Panc1 (cell line): ENCODE data around the gene C18orf54. TPM values are rescaled to one million over a fixed set of nuclear protein-coding genes. Genes with fewer than 3 reads are reported as not detected.

Experiments used
- ATAC-seq: fragments of 200-7000 bp; cut with Tn5 transposase; 2 replicates; pipeline ENCODE4 v1.9.1; 2020; ENCODE audit warnings: mild to moderate bottlenecking, moderate library complexity
- BruUV-seq: library from RNA; stranded (reverse); fragments of 400-500 nt; replicated peaks from 2 replicates; lab custom pipeline; 2021; lab: Mats Ljungman, UMichigan
- CTCF ChIA-PET: fragments of 300-600 bp; sonication (Branson Sonifier 250); formaldehyde crosslinking; loops from one replicate; lab custom pipeline; 2022; ENCODE audit warnings: antibody characterized with exemption; lab: Charles Lee
- POLR2A ChIA-PET: fragments of 300-600 bp; sonication (Branson Sonifier 250); formaldehyde crosslinking; loops from one replicate; lab custom pipeline; 2022; ENCODE audit warnings: antibody characterized with exemption; lab: Charles Lee
- DNase-seq: peaks from one replicate; pipeline ENCODE4 v3.0.0-alpha.2; 2010; ENCODE audit warnings: low read depth, low spot score
- H3K27ac ChIP-seq: 2 replicates; pipeline ENCODE4 v1.5.1; 2011; ENCODE audit warnings: mild to moderate bottlenecking, low read length, inconsistent platforms
- H3K27me3 ChIP-seq: fragments of 200-500 bp; sonication (Bioruptor generic); 2 replicates; pipeline ENCODE4 v1.6.0; 2014; ENCODE audit warnings: low read length, inconsistent platforms; ENCODE audit not compliant: control insufficient read depth, insufficient read depth
- H3K36me3 ChIP-seq: fragments of 200-500 bp; sonication (Bioruptor generic); 2 replicates; pipeline ENCODE4 v1.5.1; 2014; ENCODE audit warnings: inconsistent platforms, mild to moderate bottlenecking, low read length, moderate library complexity; ENCODE audit not compliant: control insufficient read depth, insufficient read depth
- H3K4me1 ChIP-seq: 2 replicates; pipeline ENCODE4 v1.5.1; 2011; ENCODE audit warnings: inconsistent platforms, mild to moderate bottlenecking, low read length, moderate library complexity; ENCODE audit not compliant: control insufficient read depth, insufficient read depth
- H3K4me3 ChIP-seq, 2 experiments: 2 replicates each; pipeline ENCODE4 v1.5.1; 2011 to 2012; ENCODE audit warnings: low read depth in 2 of 2, low read length in 2 of 2, mild to moderate bottlenecking in 2 of 2, inconsistent platforms in 1 of 2, moderate library complexity in 1 of 2
- H3K9me3 ChIP-seq: fragments of 200-500 bp; sonication (Bioruptor generic); 2 replicates; pipeline ENCODE4 v1.5.1; 2014; ENCODE audit warnings: low read depth, mild to moderate bottlenecking, inconsistent platforms, low read length, moderate library complexity; ENCODE audit not compliant: control insufficient read depth, insufficient read depth
- POLR2AphosphoS5 ChIP-seq: IDR thresholded peaks from 2 replicates; pipeline ENCODE4 v1.6.1; 2012; ENCODE audit warnings: mild to moderate bottlenecking, low read depth, low read length, moderate library complexity
- SIN3A ChIP-seq: IDR thresholded peaks from 2 replicates; pipeline ENCODE4 v1.6.1; 2012; ENCODE audit warnings: low read depth, mild to moderate bottlenecking, low read length, moderate library complexity, borderline replicate concordance; ENCODE audit not compliant: insufficient read depth
- TCF7L2 ChIP-seq: IDR thresholded peaks from 2 replicates; pipeline ENCODE4 v1.6.1; 2011; ENCODE audit warnings: mild to moderate bottlenecking, low read depth, low read length, inconsistent platforms
- in situ Hi-C: cut with HindIII; loops from 2 replicates; pipeline ENCODE4 v1.10.0; 2016; ENCODE audit warnings: low sequenced_read_pairs, low pct_unique_long_range_greater_than_20kb
- intact Hi-C: fragments of 100-400 bp; cut with micrococcal nuclease; formaldehyde crosslinking; loops from one replicate; pipeline ENCODE4 v1.10.0; 2022; ENCODE audit not compliant: unreplicated experiment
- total RNA-seq: library from RNA; stranded (reverse); gene quantifications from one replicate; pipeline ENCODE4 v1.2.1, GENCODE V29; 2021; ENCODE audit not compliant: unreplicated experiment
- TF ChIP-seq, protein P1 (sequence below), 2 experiments: IDR thresholded peaks; 2 replicates each; pipeline ENCODE4 v1.6.1; 2011 to 2012; ENCODE audit warnings: low read depth in 2 of 2, control low read depth in 1 of 2, low read length in 1 of 2, mild to moderate bottlenecking in 1 of 2, moderate library complexity in 1 of 2; ENCODE audit not compliant: insufficient read depth in 1 of 2
- TF ChIP-seq, protein P2 (sequence below): fragments of 450-650 bp; IDR thresholded peaks from 2 replicates; pipeline ENCODE4 v1.5.1; 2017; ENCODE audit warnings: mild to moderate bottlenecking

C18orf54 gene
- total RNA-seq, 1 experiment from 2014 or later: 7.5 TPM

DNA sequence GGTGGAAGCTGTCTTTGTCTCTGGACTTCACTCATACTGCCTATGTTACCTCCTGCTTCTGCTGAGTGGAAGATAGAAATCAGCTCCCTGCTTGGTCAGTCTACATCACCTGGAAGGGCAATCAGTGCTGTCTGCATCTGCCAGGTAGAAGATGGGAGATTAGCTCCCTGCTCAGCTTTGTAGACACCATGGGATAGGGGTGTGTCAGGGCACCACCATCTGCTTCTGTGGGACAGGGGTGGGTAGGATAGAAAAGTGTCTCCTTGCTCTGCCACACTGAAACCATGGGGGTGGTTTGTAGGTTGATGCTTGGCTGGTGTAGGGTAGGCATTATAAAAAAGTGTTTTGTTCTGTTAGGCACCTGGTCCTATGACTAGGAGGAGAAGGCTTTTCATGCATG, 34.1 kb upstream of the C18orf54 start:
- Histone ChIP-seq H3K27ac (no peak overlapping the region), H3K27me3 (no peaks in the 10 kb centered on the region), H3K9me3 (no peaks in the 10 kb centered on the region), H3K4me1 (no peaks in the 10 kb centered on the region), H3K4me3 (no peak overlapping the region), H3K36me3 (no peaks in the 10 kb centered on the region)
- TF ChIP-seq POLR2AphosphoS5 (no peak), SIN3A (no peak), TCF7L2 (no peak)
- TF ChIP-seq, protein P1, sequence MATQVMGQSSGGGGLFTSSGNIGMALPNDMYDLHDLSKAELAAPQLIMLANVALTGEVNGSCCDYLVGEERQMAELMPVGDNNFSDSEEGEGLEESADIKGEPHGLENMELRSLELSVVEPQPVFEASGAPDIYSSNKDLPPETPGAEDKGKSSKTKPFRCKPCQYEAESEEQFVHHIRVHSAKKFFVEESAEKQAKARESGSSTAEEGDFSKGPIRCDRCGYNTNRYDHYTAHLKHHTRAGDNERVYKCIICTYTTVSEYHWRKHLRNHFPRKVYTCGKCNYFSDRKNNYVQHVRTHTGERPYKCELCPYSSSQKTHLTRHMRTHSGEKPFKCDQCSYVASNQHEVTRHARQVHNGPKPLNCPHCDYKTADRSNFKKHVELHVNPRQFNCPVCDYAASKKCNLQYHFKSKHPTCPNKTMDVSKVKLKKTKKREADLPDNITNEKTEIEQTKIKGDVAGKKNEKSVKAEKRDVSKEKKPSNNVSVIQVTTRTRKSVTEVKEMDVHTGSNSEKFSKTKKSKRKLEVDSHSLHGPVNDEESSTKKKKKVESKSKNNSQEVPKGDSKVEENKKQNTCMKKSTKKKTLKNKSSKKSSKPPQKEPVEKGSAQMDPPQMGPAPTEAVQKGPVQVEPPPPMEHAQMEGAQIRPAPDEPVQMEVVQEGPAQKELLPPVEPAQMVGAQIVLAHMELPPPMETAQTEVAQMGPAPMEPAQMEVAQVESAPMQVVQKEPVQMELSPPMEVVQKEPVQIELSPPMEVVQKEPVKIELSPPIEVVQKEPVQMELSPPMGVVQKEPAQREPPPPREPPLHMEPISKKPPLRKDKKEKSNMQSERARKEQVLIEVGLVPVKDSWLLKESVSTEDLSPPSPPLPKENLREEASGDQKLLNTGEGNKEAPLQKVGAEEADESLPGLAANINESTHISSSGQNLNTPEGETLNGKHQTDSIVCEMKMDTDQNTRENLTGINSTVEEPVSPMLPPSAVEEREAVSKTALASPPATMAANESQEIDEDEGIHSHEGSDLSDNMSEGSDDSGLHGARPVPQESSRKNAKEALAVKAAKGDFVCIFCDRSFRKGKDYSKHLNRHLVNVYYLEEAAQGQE (IDR thresholded peaks at IDR 0.05; ENCODE audit: insufficient read depth in 1 of 2, low read depth in 2 of 2, low read length in 1 of 2): no peak
- TF ChIP-seq, protein P2, sequence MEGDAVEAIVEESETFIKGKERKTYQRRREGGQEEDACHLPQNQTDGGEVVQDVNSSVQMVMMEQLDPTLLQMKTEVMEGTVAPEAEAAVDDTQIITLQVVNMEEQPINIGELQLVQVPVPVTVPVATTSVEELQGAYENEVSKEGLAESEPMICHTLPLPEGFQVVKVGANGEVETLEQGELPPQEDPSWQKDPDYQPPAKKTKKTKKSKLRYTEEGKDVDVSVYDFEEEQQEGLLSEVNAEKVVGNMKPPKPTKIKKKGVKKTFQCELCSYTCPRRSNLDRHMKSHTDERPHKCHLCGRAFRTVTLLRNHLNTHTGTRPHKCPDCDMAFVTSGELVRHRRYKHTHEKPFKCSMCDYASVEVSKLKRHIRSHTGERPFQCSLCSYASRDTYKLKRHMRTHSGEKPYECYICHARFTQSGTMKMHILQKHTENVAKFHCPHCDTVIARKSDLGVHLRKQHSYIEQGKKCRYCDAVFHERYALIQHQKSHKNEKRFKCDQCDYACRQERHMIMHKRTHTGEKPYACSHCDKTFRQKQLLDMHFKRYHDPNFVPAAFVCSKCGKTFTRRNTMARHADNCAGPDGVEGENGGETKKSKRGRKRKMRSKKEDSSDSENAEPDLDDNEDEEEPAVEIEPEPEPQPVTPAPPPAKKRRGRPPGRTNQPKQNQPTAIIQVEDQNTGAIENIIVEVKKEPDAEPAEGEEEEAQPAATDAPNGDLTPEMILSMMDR: no peak
- POLR2A ChIA-PET: no interaction called here
- no TSS peak for BruUV-seq
- DNase-seq (no peak), ATAC-seq (no peak)
- in situ Hi-C loops: no loop called here
- CTCF ChIA-PET: no interaction called here
- intact Hi-C loops: no loop called here

DNA sequence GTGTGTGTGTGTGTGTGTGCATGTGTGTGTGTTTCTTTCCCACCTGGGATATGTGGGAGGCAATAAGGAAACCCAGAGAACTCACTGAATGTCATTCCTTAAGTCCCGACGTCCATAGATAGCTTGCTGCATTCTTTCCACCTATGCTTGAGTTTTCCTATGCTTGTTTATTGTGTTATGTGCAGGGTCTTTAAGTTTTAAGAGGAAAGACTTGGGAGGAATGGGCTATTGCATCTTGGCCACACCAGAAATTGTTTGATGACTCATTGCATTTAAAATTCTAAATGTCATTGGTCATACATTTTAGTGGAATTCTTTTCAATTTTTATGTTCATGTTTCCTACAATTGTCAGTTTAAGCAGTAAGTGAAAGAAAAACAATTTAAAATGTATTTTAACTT, 33.7 kb upstream of the C18orf54 start:
- Histone ChIP-seq H3K27ac (no peak overlapping the region), H3K4me1 (no peaks in the 10 kb centered on the region), H3K27me3 (no peaks in the 10 kb centered on the region), H3K36me3 (no peaks in the 10 kb centered on the region), H3K4me3 (no peak overlapping the region), H3K9me3 (no peaks in the 10 kb centered on the region)
- TF ChIP-seq, protein P1 (IDR thresholded peaks at IDR 0.05; ENCODE audit: insufficient read depth in 1 of 2, low read depth in 2 of 2, low read length in 1 of 2): no peak
- TF ChIP-seq, protein P2: no peak
- TF ChIP-seq SIN3A (no peak), TCF7L2 (no peak), POLR2AphosphoS5 (no peak)
- no TSS peak for BruUV-seq
- ATAC-seq (no peak), DNase-seq (no peak)
- ChIA-PET POLR2A (no interaction called here), CTCF (no interaction called here)
- in situ Hi-C loops (no loop called here), intact Hi-C loops (no loop called here)
